Upper lobe of left lung (tissue), 4 donors: ENCODE data around the gene TCERG1L.

Source experiments
- CTCF ChIP-seq, 6 experiments: fragments of 450-650 bp in 4 of 6; fragments of 200-600 bp in 2 of 6; sonication (generic) in 2 of 6; IDR thresholded peaks; one replicate each; pipeline ENCODE4 v1.5.1; 2016 to 2019; ENCODE audit warnings: antibody characterized with exemption in 6 of 6
- EP300 ChIP-seq, 4 donors: sonication (generic); formaldehyde crosslinking; IDR thresholded peaks; one replicate each; pipeline ENCODE4 v1.5.1; 2017; ENCODE audit warnings: antibody characterized with exemption in 4 of 4, control low read depth in 2 of 4
- POLR2A ChIP-seq, 4 donors: fragments of 450-650 bp; IDR thresholded peaks; one replicate each; pipeline ENCODE4 v1.5.1; 2016 to 2017; ENCODE audit warnings: antibody characterized with exemption in 4 of 4, mild to moderate bottlenecking in 2 of 4
- POLR2AphosphoS5 ChIP-seq, 2 donors: sonication (generic); formaldehyde crosslinking; IDR thresholded peaks; one replicate each; pipeline ENCODE4 v1.5.1; 2017; ENCODE audit warnings: antibody characterized with exemption in 2 of 2

GRCh38 chr10:131249955-131250344 is 61.6 kb downstream of the TCERG1L start:
- no peak for TF ChIP-seq EP300 (IDR thresholded peaks at IDR 0.05)
- no peak for TF ChIP-seq CTCF (IDR thresholded peaks at IDR 0.05)
- TF ChIP-seq POLR2A (IDR thresholded peaks at IDR 0.05) = no peak
- TF ChIP-seq POLR2AphosphoS5 (IDR thresholded peaks at IDR 0.05) = no peak
